HepG2 (cell line): Measurements from ENCODE around the gene PRSS48. TPM values are rescaled to one million over a fixed set of nuclear protein-coding genes. Genes with fewer than 3 reads are reported as not detected.
A peak's percentile ranks its signal among the peaks of the same experiment; 100 is the strongest.

Experiments
- BORCS8-MEF2B ChIP-seq: sonication (generic); formaldehyde crosslinking; IDR thresholded peaks from 2 replicates; pipeline ENCODE4 v1.8.0; 2022; ENCODE audit warnings: mild to moderate bottlenecking, missing genetic modification reagents
- FOSL2 ChIP-seq: sonication (generic); formaldehyde crosslinking; IDR thresholded peaks from 2 replicates; pipeline ENCODE4 v1.4.0; 2020; ENCODE audit warnings: missing genetic modification reagents
- HNRNPL ChIP-seq: fragments of 200-400 bp; formaldehyde crosslinking; IDR thresholded peaks from 2 replicates; pipeline ENCODE4 v1.6.1; 2017; ENCODE audit warnings: mild to moderate bottlenecking, low read depth, low read length
- HOMEZ ChIP-seq: IDR thresholded peaks from 2 replicates; pipeline ENCODE4 v1.6.1; 2016; ENCODE audit warnings: low read depth
- KDM1A ChIP-seq: IDR thresholded peaks from 2 replicates; pipeline ENCODE4 v1.6.1; 2016; ENCODE audit warnings: missing compliant biosample characterization
- LRRFIP1 ChIP-seq: sonication (generic); formaldehyde crosslinking; conservative IDR thresholded peaks from 2 replicates; pipeline ENCODE4 v1.4.0; 2020; ENCODE audit warnings: missing genetic modification reagents
- MIER2 ChIP-seq: IDR thresholded peaks from 2 replicates; pipeline ENCODE4 v1.6.1; 2016; ENCODE audit warnings: missing biosample characterization, missing genetic modification reagents
- NFIC ChIP-seq: IDR thresholded peaks from 2 replicates; pipeline ENCODE4 v1.6.1; 2012; ENCODE audit warnings: mild to moderate bottlenecking, low read length, inconsistent platforms
- PRPF4 ChIP-seq: fragments of 200-400 bp; formaldehyde crosslinking; IDR thresholded peaks from 2 replicates; pipeline ENCODE4 v1.6.1; 2016; ENCODE audit warnings: low read length, low read depth; ENCODE audit not compliant: poor library complexity, severe bottlenecking
- SIN3B ChIP-seq: fragments of 150-350 bp; IDR thresholded peaks from 2 replicates; pipeline ENCODE4 v1.6.1; 2014; ENCODE audit warnings: low read length
- SIX1 ChIP-seq: sonication (generic); formaldehyde crosslinking; IDR thresholded peaks from 2 replicates; pipeline ENCODE4 v1.4.0; 2020; ENCODE audit warnings: missing genetic modification reagents, borderline replicate concordance
- SMAD3 ChIP-seq: sonication (generic); formaldehyde crosslinking; IDR thresholded peaks from 2 replicates; pipeline ENCODE4 v1.4.0; 2020; ENCODE audit warnings: missing genetic modification reagents
- SP1 ChIP-seq, 2 experiments: fragments of 450-650 bp in 1 of 2; sonication (generic) in 1 of 2; formaldehyde crosslinking in 1 of 2; IDR thresholded peaks; 2 replicates each; pipeline versions ENCODE4 v1.4.0 to v1.6.1; 2016 to 2020; ENCODE audit warnings: missing genetic modification reagents in 1 of 2
- TRAFD1 ChIP-seq: sonication (generic); formaldehyde crosslinking; IDR thresholded peaks from 2 replicates; pipeline ENCODE4 v1.5.1; 2020; ENCODE audit warnings: missing genetic modification reagents, mild to moderate bottlenecking, borderline replicate concordance
- ZC3H4 ChIP-seq: sonication (generic); formaldehyde crosslinking; IDR thresholded peaks from 2 replicates; pipeline ENCODE4 v1.4.0; 2020; ENCODE audit warnings: missing genetic modification reagents, borderline replicate concordance
- ZKSCAN8 ChIP-seq: IDR thresholded peaks from 2 replicates; pipeline ENCODE4 v1.6.1; 2016; ENCODE audit warnings: borderline replicate concordance, missing genetic modification reagents, missing compliant biosample characterization
- ZNF710 ChIP-seq: sonication (generic); formaldehyde crosslinking; IDR thresholded peaks from 2 replicates; pipeline ENCODE4 v1.5.0; 2020; ENCODE audit warnings: mild to moderate bottlenecking, missing genetic modification reagents, borderline replicate concordance
- ZNF740 ChIP-seq: sonication (generic); formaldehyde crosslinking; IDR thresholded peaks from 2 replicates; pipeline ENCODE4 v1.4.0; 2020; ENCODE audit warnings: missing genetic modification reagents
- ZNF773 ChIP-seq: sonication (generic); formaldehyde crosslinking; IDR thresholded peaks from 2 replicates; pipeline ENCODE4 v1.4.0; 2020; ENCODE audit warnings: missing genetic modification reagents, borderline replicate concordance
- polyA plus RNA-seq, 8 experiments: library from polyadenylated mRNA; depleted of rRNA in 3 of 8; stranded (reverse) in 7 of 8; unstranded in 1 of 8; fragments of >200 nt; fragmentation: Illumina TruSeq in 4 of 8; extraction: Trizol in 4 of 8; gene quantifications; 2 replicates each; pipeline versions ENCODE4 v1.2.1 to v1.2.3, GENCODE V29; 2011 to 2016; ENCODE audit warnings: low read depth in 4 of 8, missing spikeins in 1 of 8, mixed read lengths in 1 of 8; ENCODE audit not compliant: insufficient read depth in 1 of 8
- total RNA-seq, 5 experiments: library from RNA; depleted of rRNA; stranded (reverse); fragments of >200 nt; fragmentation: Illumina TruSeq; extraction: Trizol; gene quantifications; 2 replicates each; pipeline ENCODE4 v1.2.3, GENCODE V29; 2016; ENCODE audit warnings: low read depth in 1 of 5

The PRSS48 gene
- total and polyA plus RNA-seq, 2 of the 13 experiments (the other 11 are each of a cell fraction or from before 2014, with no cell fraction given): not detected

- no peak for TF ChIP-seq SIN3B
- TF ChIP-seq ZKSCAN8 (CRISPR knock-in tag): no peak
- TF ChIP-seq KDM1A (CRISPR knock-in tag): peak; percentile 50; the same call in 1 of the 2 replicates
- no peak for TF ChIP-seq SP1 (IDR thresholded peaks at IDR 0.05)
- TF ChIP-seq SP1 (CRISPR knock-in tag; IDR thresholded peaks at IDR 0.05): no peak
- TF ChIP-seq SIX1 (CRISPR knock-in tag): no peak
- no peak for TF ChIP-seq HNRNPL
- no peak for TF ChIP-seq ZC3H4 (CRISPR knock-in tag)
- TF ChIP-seq SMAD3 (CRISPR knock-in tag): no peak
- TF ChIP-seq ZNF773 (CRISPR knock-in tag): no peak
- peak; percentile 40; the same call in 1 of the 2 replicates for TF ChIP-seq ZNF710
- TF ChIP-seq HOMEZ (CRISPR knock-in tag): peak; percentile 53; the same call in 1 of the 2 replicates
- no peak for TF ChIP-seq LRRFIP1
- no peak for TF ChIP-seq ZNF740 (CRISPR knock-in tag)
- no peak for TF ChIP-seq NFIC
- no peak for TF ChIP-seq BORCS8-MEF2B (CRISPR knock-in tag)
- peak; percentile 79 for TF ChIP-seq FOSL2 (CRISPR knock-in tag)
- no peak for TF ChIP-seq PRPF4
- TF ChIP-seq TRAFD1 (CRISPR knock-in tag): no peak
- TF ChIP-seq MIER2: no peak
Observed at GRCh38 chr4:151267822-151268535, 9.0 kb upstream of the PRSS48 start (continued).
